NK-92 (cell line): Measurements from ENCODE around the gene MFAP2.
"Not testable (repeated sequence)": the region's sequence is repeated elsewhere in the genome, so short reads cannot be mapped to it uniquely, and the experiment has no call there.

Experiments used
- DNase-seq: peaks from one replicate; lab custom pipeline; 2025; ENCODE audit not compliant: unreplicated experiment; lab: John Stamatoyannopoulos, UW

MFAP2 gene

GRCh38 chr1:16931206-16931934 is 49.0 kb downstream of the MFAP2 start:
- DNase-seq: not testable (repeated sequence)

GRCh38 chr1:16929146-16930041 is 51.0 kb downstream of the MFAP2 start:
- not testable (repeated sequence) for DNase-seq

- no peak for DNase-seq
Measured at GRCh38 chr1:16927711-16928485, 52.5 kb downstream of the MFAP2 start.

- no peak for DNase-seq
Measured at GRCh38 chr1:16927256-16927655, 53.2 kb downstream of the MFAP2 start.

GRCh38 chr1:16926491-16927073 is 53.8 kb downstream of the MFAP2 start:
- DNase-seq: no peak

- DNase-seq: no peak
Measured at GRCh38 chr1:16925635-16926490, 54.6 kb downstream of the MFAP2 start.

GRCh38 chr1:16924919-16925477 is 55.4 kb downstream of the MFAP2 start:
- no peak for DNase-seq
